GM12874 (cell line): ENCODE measurements around the gene JAM2.

Experiments used
- CTCF ChIP-seq: IDR thresholded peaks from 2 replicates; pipeline ENCODE4 v1.5.1; 2011; ENCODE audit warnings: low read depth, mild to moderate bottlenecking, control low read depth, low read length, moderate library complexity; ENCODE audit not compliant: insufficient read depth

The JAM2 gene

GRCh38 chr21:25637851-25638659, 1.0 kb upstream of the JAM2 start:
- no peak for TF ChIP-seq CTCF

GRCh38 chr21:25639551-25640201, 618 bp downstream of the JAM2 start:
- TF ChIP-seq CTCF: peak; percentile 54

DNA sequence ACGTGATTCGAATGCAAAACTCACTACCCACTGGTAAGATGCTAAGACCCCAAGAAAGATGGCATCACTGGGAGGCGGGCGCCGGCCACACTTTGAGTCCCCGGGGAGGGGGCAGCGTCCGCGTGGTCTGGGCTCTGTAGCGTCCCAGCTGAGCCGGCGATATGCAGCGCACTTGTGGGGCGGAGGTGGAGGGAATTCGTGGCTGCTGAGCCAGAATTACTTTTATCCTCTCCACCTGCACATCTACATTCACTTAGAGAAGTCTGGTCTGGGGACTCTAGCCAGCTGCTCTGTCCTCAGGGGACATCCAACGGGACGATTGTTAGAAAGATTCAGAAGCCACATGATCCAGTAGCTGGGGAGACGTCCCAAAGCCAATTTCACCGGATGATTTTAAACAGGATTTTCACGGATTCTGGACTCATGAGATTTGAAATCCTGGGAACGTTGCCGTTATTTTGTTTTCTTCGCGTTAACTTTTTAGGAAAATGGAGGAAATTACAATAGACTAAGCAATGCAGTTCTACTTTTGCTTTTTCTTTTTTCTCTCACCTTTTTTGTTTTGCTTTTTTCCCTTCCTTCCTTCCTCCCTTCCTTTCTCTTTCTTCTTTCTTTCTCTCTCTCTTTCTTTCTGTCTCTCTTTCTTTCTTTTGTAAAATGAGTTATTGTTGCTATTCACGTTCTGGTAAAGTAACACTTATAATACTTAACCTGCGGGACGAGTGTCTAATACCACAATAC, 1.3 kb downstream of the JAM2 start:
- TF ChIP-seq CTCF: no peak

DNA sequence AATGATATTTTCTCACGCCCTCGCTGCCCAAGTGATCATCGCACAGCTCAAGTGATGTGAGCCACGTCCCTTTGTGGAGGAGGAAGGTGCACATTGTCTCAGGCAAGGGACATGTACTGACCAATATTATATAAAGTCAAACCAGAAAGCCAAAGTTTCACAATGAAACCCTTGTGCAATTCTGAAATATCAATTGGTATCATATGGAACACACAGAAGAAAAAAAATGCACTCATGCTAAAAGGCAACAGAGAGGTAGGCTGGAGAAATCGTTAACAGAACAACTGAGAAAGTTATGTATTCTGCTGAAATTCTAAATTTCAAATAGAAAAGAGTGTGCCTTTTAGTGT, 1.9 kb downstream of the JAM2 start:
- TF ChIP-seq CTCF: no peak

GRCh38 chr21:25643486-25643885, 4.4 kb downstream of the JAM2 start:
- TF ChIP-seq CTCF: no peak

GRCh38 chr21:25646474-25646873, 7.4 kb downstream of the JAM2 start:
- no peak for TF ChIP-seq CTCF

- no peak for TF ChIP-seq CTCF
These were observed 8.6 kb downstream of the JAM2 start for GRCh38 chr21:25647647-25648046.
